Ishikawa (cell line): Measurements from ENCODE around the gene GTF2B.

ENCODE experiments used
- CEBPB ChIP-seq: IDR thresholded peaks from 2 replicates; pipeline ENCODE4 v1.6.1; 2012
- EGR1 ChIP-seq: IDR thresholded peaks from 2 replicates; pipeline ENCODE4 v1.6.1; 2012
- EP300 ChIP-seq: IDR thresholded peaks from 2 replicates; pipeline ENCODE4 v1.6.1; 2012; ENCODE audit warnings: borderline replicate concordance
- FOXM1 ChIP-seq: IDR thresholded peaks from 2 replicates; pipeline ENCODE4 v1.6.1; 2012; ENCODE audit warnings: low read depth, borderline replicate concordance
- MAX ChIP-seq: IDR thresholded peaks from 2 replicates; pipeline ENCODE4 v1.6.1; 2012
- RAD21 ChIP-seq: IDR thresholded peaks from 2 replicates; pipeline ENCODE4 v1.6.1; 2012; ENCODE audit warnings: low read depth
- REST ChIP-seq: IDR thresholded peaks from 2 replicates; pipeline ENCODE4 v1.6.1; 2012; ENCODE audit warnings: low read depth, mild to moderate bottlenecking
- TAF1 ChIP-seq: IDR thresholded peaks from 2 replicates; pipeline ENCODE4 v1.6.1; 2012; ENCODE audit warnings: low read depth, mild to moderate bottlenecking
- TCF12 ChIP-seq: IDR thresholded peaks from 2 replicates; pipeline ENCODE4 v1.6.1; 2012; ENCODE audit warnings: low read depth
- YY1 ChIP-seq: IDR thresholded peaks from 2 replicates; pipeline ENCODE4 v1.6.1; 2012; ENCODE audit warnings: low read depth
- ZBTB7A ChIP-seq: IDR thresholded peaks from 2 replicates; pipeline ENCODE4 v1.6.1; 2012; ENCODE audit warnings: low read depth

DNA sequence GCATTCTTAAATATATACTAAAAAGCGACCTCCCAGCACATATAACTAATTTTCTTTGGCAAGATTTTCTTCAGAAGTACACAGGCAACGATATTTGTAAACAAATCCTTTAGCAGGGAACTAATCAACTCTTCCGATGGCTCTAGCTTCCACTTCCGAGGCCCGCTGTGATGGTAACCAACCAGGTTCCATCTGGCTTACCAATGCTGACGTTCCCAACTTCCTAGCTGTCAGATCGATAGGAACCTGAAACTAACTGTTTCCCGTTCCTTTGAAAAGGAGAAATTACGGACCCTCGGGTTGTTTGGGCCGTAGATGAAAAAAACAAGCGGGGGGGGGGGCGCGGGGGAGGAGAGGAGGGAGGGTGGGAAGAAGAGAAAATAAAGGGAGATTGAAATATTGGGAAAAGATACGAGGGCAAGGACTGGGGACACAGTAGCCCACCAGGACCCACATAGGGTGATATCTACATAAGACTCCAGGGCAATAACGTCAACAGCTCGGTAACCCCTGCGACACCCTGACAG is 513 bp downstream of the GTF2B start:
- TF ChIP-seq MAX, result no peak
- no peak for TF ChIP-seq YY1
- no peak for TF ChIP-seq RAD21
- TF ChIP-seq EGR1, result no peak
- no peak for TF ChIP-seq EP300
- TF ChIP-seq ZBTB7A, result no peak
- TF ChIP-seq REST, result no peak
- no peak for TF ChIP-seq TAF1
- TF ChIP-seq CEBPB, result no peak
- TF ChIP-seq TCF12, result no peak
- no peak for TF ChIP-seq FOXM1
